AG10803 (cell line): Measurements from ENCODE around the gene HSD17B3.
"Not testable (repeated sequence)": the region's sequence is repeated elsewhere in the genome, so short reads cannot be mapped to it uniquely, and the experiment has no call there.

Source experiments
- DNase-seq: peaks from one replicate; pipeline ENCODE4 v3.0.0; 2010; ENCODE audit warnings: low read depth
- H3K4me3 ChIP-seq: 2 replicates; pipeline ENCODE4 v1.5.1; 2011; ENCODE audit warnings: mild to moderate bottlenecking, low read length, control low read depth
- TF ChIP-seq, protein P1 (sequence below): conservative IDR thresholded peaks from 2 replicates; pipeline ENCODE4 v1.5.1; 2011; ENCODE audit warnings: mild to moderate bottlenecking, low read length, control low read depth, inconsistent platforms

The HSD17B3 gene

GRCh38 chr9:96236854-96237550 is 65.0 kb downstream of the HSD17B3 start:
- no peak overlapping the region for H3K4me3 ChIP-seq
- TF ChIP-seq, protein P1, sequence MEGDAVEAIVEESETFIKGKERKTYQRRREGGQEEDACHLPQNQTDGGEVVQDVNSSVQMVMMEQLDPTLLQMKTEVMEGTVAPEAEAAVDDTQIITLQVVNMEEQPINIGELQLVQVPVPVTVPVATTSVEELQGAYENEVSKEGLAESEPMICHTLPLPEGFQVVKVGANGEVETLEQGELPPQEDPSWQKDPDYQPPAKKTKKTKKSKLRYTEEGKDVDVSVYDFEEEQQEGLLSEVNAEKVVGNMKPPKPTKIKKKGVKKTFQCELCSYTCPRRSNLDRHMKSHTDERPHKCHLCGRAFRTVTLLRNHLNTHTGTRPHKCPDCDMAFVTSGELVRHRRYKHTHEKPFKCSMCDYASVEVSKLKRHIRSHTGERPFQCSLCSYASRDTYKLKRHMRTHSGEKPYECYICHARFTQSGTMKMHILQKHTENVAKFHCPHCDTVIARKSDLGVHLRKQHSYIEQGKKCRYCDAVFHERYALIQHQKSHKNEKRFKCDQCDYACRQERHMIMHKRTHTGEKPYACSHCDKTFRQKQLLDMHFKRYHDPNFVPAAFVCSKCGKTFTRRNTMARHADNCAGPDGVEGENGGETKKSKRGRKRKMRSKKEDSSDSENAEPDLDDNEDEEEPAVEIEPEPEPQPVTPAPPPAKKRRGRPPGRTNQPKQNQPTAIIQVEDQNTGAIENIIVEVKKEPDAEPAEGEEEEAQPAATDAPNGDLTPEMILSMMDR = no peak
- no peak for DNase-seq

DNA sequence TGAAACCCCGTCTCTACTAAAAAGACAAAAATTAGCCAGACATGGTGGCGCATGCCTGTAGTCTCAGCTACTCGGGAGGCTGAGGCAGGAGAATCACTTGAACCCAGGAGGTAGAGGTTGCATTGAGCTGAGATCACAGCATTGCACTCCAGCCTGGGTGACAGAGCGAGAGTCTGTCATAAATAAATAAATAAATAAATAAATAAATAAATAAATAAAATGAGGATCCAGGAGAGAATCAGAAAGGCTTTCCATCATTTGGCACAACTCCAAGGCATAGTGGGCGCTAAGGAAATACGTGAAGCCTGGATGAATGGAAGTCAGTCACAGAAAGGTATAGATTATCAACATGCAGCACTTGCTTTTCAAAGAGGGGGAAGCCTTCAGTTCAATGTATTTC is 65.6 kb downstream of the HSD17B3 start:
- not testable (repeated sequence) for H3K4me3 ChIP-seq, DNase-seq

DNA sequence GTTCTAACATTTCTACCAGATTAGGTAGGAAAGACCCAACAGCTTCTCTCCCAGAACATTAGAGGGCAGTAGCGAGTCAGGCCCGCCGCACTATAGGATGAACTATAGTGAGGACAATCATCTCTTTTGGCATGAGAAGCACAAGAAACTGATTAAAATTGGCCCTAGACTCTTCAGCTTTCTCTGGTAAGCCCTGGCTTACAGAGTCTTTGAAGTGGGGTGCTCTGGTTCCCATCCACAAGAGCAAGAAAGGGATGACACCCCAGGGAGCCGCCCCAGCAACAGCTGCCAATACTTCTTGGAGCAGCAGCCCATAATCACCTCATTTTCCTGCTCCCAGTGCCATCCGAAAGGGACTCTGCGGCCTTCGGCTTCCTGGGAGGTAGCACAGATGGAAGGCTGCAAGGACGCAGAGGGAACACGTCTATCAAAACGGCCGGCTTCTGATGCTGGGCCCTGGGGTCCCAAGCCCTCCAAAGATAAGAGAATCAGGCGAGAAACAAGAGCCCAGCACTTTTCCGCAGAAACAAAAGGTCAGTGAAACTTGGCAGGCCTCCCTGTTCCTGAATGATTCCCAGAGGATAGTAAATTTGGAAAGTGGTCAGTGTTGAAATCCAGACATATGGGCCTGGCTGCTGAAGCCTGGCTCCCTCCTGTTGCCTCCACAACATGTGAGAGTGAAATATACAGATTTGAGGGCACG is 69.3 kb downstream of the HSD17B3 start:
- TF ChIP-seq, protein P1 = peak; percentile 92
- no peak overlapping the region for H3K4me3 ChIP-seq
- peak; percentile 55 for DNase-seq

DNA sequence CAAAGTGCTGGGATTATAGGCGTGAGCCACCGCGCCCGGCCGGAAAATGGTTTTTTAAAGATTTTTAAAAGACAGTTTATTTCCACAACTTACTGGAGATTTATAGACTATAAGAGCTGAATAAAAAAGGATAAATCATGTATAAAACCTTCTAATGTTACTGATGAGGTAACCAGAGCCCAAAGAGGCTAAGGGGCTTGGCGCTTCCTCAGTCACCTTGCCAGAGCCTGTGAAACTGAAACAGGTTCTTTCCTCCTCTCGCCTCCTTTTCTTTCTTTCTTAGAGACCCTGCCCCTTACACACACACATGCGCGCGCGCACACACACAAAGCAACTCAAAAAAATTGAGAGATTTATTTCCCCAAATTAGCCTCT is 69.8 kb downstream of the HSD17B3 start:
- H3K4me3 ChIP-seq = no peak overlapping the region
- TF ChIP-seq, protein P1 = no peak
- no peak for DNase-seq

DNA sequence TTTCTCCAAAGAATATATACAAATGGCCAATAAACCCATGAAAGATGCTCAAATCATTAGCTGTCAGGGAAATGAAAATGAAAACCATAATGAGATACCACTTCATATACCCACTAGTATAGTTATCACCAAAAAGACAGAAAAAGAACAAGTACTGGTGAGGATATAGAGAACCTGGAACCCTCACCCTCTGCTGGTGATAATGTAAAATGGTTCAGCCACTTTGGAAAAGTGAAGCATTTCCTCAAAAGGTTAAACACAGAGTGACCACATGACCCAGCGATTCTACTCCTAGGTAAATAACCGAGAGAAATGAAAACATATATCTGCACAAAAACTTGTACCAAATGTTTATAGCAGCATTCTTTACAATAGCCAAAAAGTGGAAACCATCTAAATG is 72.0 kb downstream of the HSD17B3 start:
- no peak for DNase-seq
- H3K4me3 ChIP-seq = no peak overlapping the region
- TF ChIP-seq, protein P1 = no peak; the same call in 1 of the 2 replicates

DNA sequence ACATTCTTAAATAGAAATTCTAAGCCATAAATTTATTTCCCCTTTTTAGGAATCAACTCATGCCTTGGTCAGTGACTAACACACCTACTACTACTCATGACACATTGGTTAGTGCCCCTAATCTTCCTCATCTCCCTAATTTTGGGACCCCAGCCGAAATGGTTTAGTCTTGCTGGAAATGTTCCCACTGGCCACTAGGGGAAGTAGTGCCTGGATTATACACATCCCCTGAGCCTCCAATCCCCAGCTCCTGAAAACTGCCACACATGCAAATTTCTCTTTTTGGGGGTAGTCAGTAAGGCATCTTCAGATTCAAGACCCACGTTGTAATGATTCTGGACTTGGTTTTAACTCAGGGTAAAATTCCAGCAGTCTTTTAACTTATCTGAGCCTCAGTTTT is 79.8 kb downstream of the HSD17B3 start:
- DNase-seq = no peak
- TF ChIP-seq, protein P1 = peak; percentile 40
- no peak overlapping the region for H3K4me3 ChIP-seq

DNA sequence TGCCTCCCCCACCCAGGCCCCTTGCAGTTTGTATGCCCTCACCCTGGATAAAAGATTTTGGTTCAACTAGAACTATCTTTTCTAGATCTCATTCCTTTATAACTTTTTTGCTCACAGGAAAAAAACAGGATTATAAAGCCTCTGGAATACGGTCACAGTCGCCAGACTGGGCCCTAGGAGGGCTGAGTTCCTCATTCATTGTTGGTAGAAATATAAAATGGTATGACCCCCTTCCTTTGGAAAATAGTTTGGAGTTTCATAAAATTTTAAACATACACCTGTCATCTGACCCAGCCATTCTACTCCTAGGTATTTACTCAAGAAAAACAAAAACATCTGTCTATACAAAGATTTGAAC is 82.1 kb downstream of the HSD17B3 start:
- no peak overlapping the region for H3K4me3 ChIP-seq
- TF ChIP-seq, protein P1 = no peak
- no peak for DNase-seq
